ENCODE data around the gene CAPN7. TPM values are rescaled to one million over a fixed set of nuclear protein-coding genes. Genes with fewer than 3 reads are reported as not detected.
"Not testable (repeated sequence)": the region's sequence is repeated elsewhere in the genome, so short reads cannot be mapped to it uniquely, and the experiment has no call there.

The CAPN7 gene
- total and polyA plus RNA-seq, 9 donors = 20.7 to 70.4 (median 54.1) TPM

DNA sequence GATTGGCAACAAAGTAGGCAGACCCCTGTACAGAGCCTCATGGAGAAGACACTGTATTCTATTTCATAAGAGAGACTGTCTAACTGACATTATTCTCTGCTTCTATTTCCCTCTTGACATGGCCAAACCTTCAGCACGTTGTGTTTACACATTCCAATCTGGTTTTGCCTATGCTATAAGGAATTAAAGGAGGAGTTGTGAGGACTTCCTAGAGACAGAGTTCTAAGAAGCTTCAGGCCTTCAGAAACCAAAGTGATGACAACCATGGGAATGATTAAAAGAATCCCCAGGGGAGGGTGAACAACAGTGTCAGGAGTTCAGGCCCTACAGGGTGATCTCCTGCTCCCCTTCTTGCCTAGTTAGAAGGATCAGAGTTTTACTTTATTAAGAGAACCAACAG, 44.9 kb upstream of the CAPN7 start:
- no peak for TF ChIP-seq EP300 (IDR thresholded peaks at IDR 0.05)
- no peak for TF ChIP-seq POLR2A (IDR thresholded peaks at IDR 0.05)
- TF ChIP-seq, protein P1, sequence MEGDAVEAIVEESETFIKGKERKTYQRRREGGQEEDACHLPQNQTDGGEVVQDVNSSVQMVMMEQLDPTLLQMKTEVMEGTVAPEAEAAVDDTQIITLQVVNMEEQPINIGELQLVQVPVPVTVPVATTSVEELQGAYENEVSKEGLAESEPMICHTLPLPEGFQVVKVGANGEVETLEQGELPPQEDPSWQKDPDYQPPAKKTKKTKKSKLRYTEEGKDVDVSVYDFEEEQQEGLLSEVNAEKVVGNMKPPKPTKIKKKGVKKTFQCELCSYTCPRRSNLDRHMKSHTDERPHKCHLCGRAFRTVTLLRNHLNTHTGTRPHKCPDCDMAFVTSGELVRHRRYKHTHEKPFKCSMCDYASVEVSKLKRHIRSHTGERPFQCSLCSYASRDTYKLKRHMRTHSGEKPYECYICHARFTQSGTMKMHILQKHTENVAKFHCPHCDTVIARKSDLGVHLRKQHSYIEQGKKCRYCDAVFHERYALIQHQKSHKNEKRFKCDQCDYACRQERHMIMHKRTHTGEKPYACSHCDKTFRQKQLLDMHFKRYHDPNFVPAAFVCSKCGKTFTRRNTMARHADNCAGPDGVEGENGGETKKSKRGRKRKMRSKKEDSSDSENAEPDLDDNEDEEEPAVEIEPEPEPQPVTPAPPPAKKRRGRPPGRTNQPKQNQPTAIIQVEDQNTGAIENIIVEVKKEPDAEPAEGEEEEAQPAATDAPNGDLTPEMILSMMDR (IDR thresholded peaks at IDR 0.05) = no peak
- Histone ChIP-seq H3K36me3 (no peaks in the 10 kb centered on the region), H3K4me3 (no peak overlapping the region), H3K27ac (no peak overlapping the region), H3K9me3 (no peaks in the 10 kb centered on the region), H3K4me1 (ENCODE audit: insufficient read depth) (no peaks in the 10 kb centered on the region), H3K27me3 (no peaks in the 10 kb centered on the region)
- no peak for DNase-seq
- intact Hi-C loops (cut with DNase I) = no loop called here
- WGBS, 3 donors = 23 to 47% (median 29%) methylated on average over 1 of the region's 1 CpG

DNA sequence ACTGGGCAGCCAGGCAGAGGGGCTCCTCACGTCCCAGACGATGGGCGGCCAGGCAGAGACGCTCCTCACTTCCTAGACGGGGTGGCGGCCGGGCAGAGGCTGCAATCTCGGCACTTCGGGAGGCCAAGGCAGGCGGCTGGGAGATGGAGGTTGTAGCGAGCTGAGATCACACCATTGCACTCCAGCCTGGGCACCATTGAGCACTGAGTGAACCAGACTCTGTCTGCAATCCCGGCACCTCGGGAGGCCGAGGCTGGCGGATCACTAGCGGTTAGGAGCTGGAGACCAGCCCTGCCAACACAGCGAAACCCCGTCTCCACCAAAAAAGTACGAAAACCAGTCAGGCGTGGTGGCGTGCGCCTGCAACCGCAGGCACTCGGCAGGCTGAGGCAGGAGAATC, 42.4 kb upstream of the CAPN7 start:
- H3K4me3 ChIP-seq; H3K27ac ChIP-seq; DNase-seq; intact Hi-C loops (cut with DNase I); H3K4me1 ChIP-seq (ENCODE audit: insufficient read depth); H3K27me3 ChIP-seq; H3K36me3 ChIP-seq; H3K9me3 ChIP-seq: not testable (repeated sequence)
- 86 to 93% (median 89%) methylated on average over 13 to 18 of the region's 24 CpGs for WGBS, 3 donors

DNA sequence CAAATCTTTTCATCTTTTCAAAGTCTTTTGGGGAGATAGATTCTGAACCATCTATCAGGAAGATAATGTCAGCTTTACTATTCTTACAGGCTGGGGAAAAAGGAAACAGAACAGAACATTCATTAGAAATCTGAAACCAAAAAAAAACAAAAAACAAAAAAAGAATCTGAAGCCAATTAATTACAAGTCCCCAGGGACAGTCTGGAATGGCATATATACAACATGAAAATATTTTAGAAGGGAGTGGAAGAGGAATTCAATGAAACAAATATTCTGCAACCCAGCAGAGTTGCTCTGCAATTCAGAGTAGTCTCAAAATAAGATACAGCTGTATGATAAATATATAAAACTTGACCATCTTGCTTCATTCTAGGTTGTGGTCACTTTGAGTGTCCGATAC, 41.7 kb upstream of the CAPN7 start:
- no peak overlapping the region for H3K4me3 ChIP-seq
- 30 to 40% (median 38%) methylated on average over 1 of the region's 1 CpG for WGBS, 3 donors
- intact Hi-C loops (cut with DNase I) = no loop called here
- H3K27ac ChIP-seq = no peak overlapping the region
- DNase-seq = no peak
- no peak for TF ChIP-seq EP300 (IDR thresholded peaks at IDR 0.05)
- TF ChIP-seq, protein P1 (IDR thresholded peaks at IDR 0.05) = no peak
- TF ChIP-seq POLR2A (IDR thresholded peaks at IDR 0.05) = no peak
- no peaks in the 10 kb centered on the region for H3K36me3 ChIP-seq
- H3K9me3 ChIP-seq = no peaks in the 10 kb centered on the region
- no peaks in the 10 kb centered on the region for H3K27me3 ChIP-seq
- H3K4me1 ChIP-seq (ENCODE audit: insufficient read depth) = no peaks in the 10 kb centered on the region

DNA sequence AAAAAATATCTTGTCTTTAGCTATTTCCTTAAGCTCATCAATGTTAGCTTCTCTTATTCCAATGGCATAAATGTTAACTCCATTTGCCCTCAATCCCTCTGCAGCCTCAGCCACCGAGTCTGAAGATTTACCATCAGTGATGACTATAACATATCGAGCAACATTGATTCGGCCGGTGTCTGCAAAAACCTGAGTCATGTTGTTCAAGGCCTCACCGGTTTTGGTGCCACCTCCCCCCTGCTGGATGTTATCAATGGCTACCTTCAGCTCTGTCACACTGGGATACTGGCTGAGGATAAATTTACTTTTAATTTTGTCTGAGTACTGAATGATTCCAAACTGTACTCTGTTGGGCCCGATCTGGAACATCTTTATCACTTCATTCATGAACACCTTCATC, 41.0 kb upstream of the CAPN7 start:
- no peaks in the 10 kb centered on the region for H3K36me3 ChIP-seq
- H3K27me3 ChIP-seq = no peaks in the 10 kb centered on the region
- H3K27ac ChIP-seq = no peak overlapping the region
- H3K4me1 ChIP-seq (ENCODE audit: insufficient read depth) = no peaks in the 10 kb centered on the region
- TF ChIP-seq, protein P1 (IDR thresholded peaks at IDR 0.05) = no peak
- TF ChIP-seq EP300 (IDR thresholded peaks at IDR 0.05) (no peak), POLR2A (IDR thresholded peaks at IDR 0.05) (no peak)
- intact Hi-C loops (cut with DNase I) = no loop called here
- no peak for DNase-seq
- H3K4me3 ChIP-seq = no peak overlapping the region
- no peaks in the 10 kb centered on the region for H3K9me3 ChIP-seq
- 90 to 95% (median 94%) methylated on average over 6 of the region's 6 CpGs for WGBS, 3 donors

DNA sequence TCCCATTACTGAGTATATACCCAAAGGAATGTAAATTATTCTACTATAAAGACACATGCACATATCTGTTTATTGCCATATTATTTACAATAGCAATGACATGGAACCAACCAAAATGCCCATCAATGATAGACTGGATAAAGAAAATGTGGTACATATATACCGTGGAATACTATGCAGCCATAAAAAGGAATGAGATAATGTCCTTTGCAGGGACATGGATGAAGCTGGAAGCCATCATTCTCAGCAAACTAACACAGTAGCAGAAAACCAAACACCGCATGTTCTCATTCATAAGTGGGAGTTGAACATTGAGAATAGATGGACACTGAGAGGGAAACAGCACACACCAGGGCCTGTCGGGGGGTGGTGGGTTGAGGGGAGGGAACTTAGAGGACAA, 39.7 kb upstream of the CAPN7 start:
- H3K9me3 ChIP-seq; H3K4me3 ChIP-seq; intact Hi-C loops (cut with DNase I); H3K27me3 ChIP-seq; H3K27ac ChIP-seq; H3K4me1 ChIP-seq (ENCODE audit: insufficient read depth); H3K36me3 ChIP-seq; DNase-seq: not testable (repeated sequence)
- WGBS, 3 donors = 91 to 98% (median 96%) methylated on average over 3 of the region's 3 CpGs

DNA sequence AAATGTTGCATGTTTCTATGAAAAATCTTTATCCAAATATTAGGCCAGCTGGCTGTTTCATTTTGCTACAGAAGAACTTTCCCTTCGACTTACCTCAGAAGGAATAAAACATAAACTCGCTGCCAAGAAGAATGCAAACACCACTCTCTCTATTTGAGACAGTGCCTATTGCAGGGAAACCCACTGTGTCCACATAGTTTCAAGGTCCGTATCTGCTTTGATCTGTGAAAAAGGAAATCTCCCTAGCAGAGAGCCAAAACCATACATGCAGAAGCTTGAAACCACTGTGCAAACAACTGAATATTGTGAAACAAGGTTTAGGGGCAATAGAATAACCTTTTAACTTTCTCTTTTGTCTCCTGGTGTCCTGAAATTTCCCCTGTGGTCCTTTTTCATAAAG, 35.0 kb upstream of the CAPN7 start:
- DNase-seq = no peak
- Histone ChIP-seq H3K27ac (no peak overlapping the region), H3K4me3 (no peak overlapping the region), H3K9me3 (no peaks in the 10 kb centered on the region), H3K36me3 (no peaks in the 10 kb centered on the region), H3K27me3 (no peaks in the 10 kb centered on the region), H3K4me1 (ENCODE audit: insufficient read depth) (no peaks in the 10 kb centered on the region)
- WGBS, 3 donors = 1 to 19% (median 3%) methylated on average over 3 of the region's 3 CpGs
- intact Hi-C loops (cut with DNase I) = no loop called here
- no peak for TF ChIP-seq EP300 (IDR thresholded peaks at IDR 0.05)
- TF ChIP-seq, protein P1 (IDR thresholded peaks at IDR 0.05) = no peak
- no peak for TF ChIP-seq POLR2A (IDR thresholded peaks at IDR 0.05)

Data from ovary (tissue), 9 donors.